A549 (cell line): ENCODE measurements around the gene PBRM1.

Experiments used
- CTCF ChIP-seq: fragments of >200 bp; sonication (Bioruptor Twin); formaldehyde crosslinking; IDR thresholded peaks from 3 replicates; pipeline ENCODE4 v1.5.1; 2016
- EP300 ChIP-seq, 2 experiments: fragments of >200 bp; sonication (Bioruptor Twin); formaldehyde crosslinking; IDR thresholded peaks; 2 replicates in 1 of 2; 3 replicates in 1 of 2; pipeline ENCODE4 v1.6.1; 2016 to 2017
- HOXB13 ChIP-seq: fragments of 250-450 bp; sonication (Bioruptor Pico); IDR thresholded peaks from 2 replicates; pipeline ENCODE4 v1.5.0; 2020; ENCODE audit warnings: low read depth, mild to moderate bottlenecking, moderate library complexity
- KDM5A ChIP-seq: fragments of 200-600 bp; sonication (generic); IDR thresholded peaks from 2 replicates; pipeline ENCODE4 v1.6.1; 2016; ENCODE audit warnings: antibody characterized with exemption, mild to moderate bottlenecking
- PBX3 ChIP-seq: IDR thresholded peaks from 2 replicates; pipeline ENCODE4 v1.6.1; 2012
- POLR2A ChIP-seq: IDR thresholded peaks from 2 replicates; pipeline ENCODE4 v1.6.1; 2012; ENCODE audit warnings: mild to moderate bottlenecking, low read length
- RFX5 ChIP-seq: fragments of 450-650 bp; IDR thresholded peaks from 2 replicates; pipeline ENCODE4 v1.7.1; 2014; ENCODE audit warnings: antibody characterized with exemption, mild to moderate bottlenecking, moderate library complexity
- SMC3 ChIP-seq: fragments of >200 bp; sonication (Bioruptor Twin); formaldehyde crosslinking; IDR thresholded peaks from 3 replicates; pipeline ENCODE4 v1.6.1; 2018; ENCODE audit warnings: inconsistent platforms

GRCh38 chr3:52530918-52531826, 154.5 kb downstream of the PBRM1 start:
- TF ChIP-seq CTCF (no peak), HOXB13 (CRISPR knock-in tag) (no peak), RFX5 (no peak), PBX3 (no peak), KDM5A (no peak), EP300 (IDR thresholded peaks at IDR 0.05) (no peak), SMC3 (no peak), POLR2A (no peak)
